T-cell (primary cell): Measurements from ENCODE around the gene EPHA2. TPM values are rescaled to one million over a fixed set of nuclear protein-coding genes. Genes with fewer than 3 reads are reported as not detected.

Experiments used
- ATAC-seq, 4 experiments: fragments of 200-7000 bp in 3 of 4; fragments of 150-1000 bp in 1 of 4; cut with Tn5 transposase; replicated peaks in 1 of 4; 1 replicate in 3 of 4; 2 replicates in 1 of 4; pipeline ENCODE4 v1.10.0; 2021; ENCODE audit warnings: moderate library complexity in 3 of 4, mild to moderate bottlenecking in 2 of 4, moderate number of reproducible peaks in 1 of 4
- CTCF ChIA-PET, 2 donors: fragments of 300-600 bp; sonication (Branson Sonifier 250); formaldehyde crosslinking; loops; one replicate each; lab custom pipeline; 2022; ENCODE audit warnings: antibody characterized with exemption in 2 of 2; lab: Charles Lee
- POLR2A ChIA-PET, 2 donors: fragments of 300-600 bp; sonication (Branson Sonifier 250); formaldehyde crosslinking; loops; one replicate each; lab custom pipeline; 2022; ENCODE audit warnings: antibody characterized with exemption in 2 of 2; lab: Charles Lee
- DNase-seq, 35 experiments: peaks; one replicate each; pipeline versions ENCODE4 v3.0.0 to v3.0.0-alpha.2; 2013 to 2023
- H3K27ac ChIP-seq: one replicate; pipeline ENCODE4 v1.5.1; 2013; ENCODE audit warnings: low read length
- H3K27me3 ChIP-seq, 2 experiments: replicated peaks in 1 of 2; 1 replicate in 1 of 2; 2 replicates in 1 of 2; pipeline versions ENCODE4 v1.6.1 to v1.7.0; 2013; ENCODE audit warnings: low read length in 1 of 2, mixed read lengths in 1 of 2; ENCODE audit not compliant: control insufficient read depth in 2 of 2, insufficient read depth in 2 of 2; ENCODE audit errors: extremely low read depth in 1 of 2
- H3K36me3 ChIP-seq, 2 donors: 1 replicate in 1 of 2; 2 replicates in 1 of 2; pipeline versions ENCODE4 v1.6.1 to v1.7.0; 2013; ENCODE audit warnings: low read length in 1 of 2; ENCODE audit not compliant: control insufficient read depth in 2 of 2, insufficient read depth in 1 of 2; ENCODE audit errors: extremely low read depth in 1 of 2
- H3K4me1 ChIP-seq, 2 experiments: 1 replicate in 1 of 2; 2 replicates in 1 of 2; pipeline versions ENCODE4 v1.6.1 to v1.7.0; 2013; ENCODE audit warnings: low read length in 2 of 2, mixed read lengths in 1 of 2; ENCODE audit not compliant: insufficient read depth in 2 of 2, control insufficient read depth in 1 of 2; ENCODE audit errors: extremely low read depth in 1 of 2
- H3K4me3 ChIP-seq, 2 donors: 1 replicate in 1 of 2; 2 replicates in 1 of 2; pipeline versions ENCODE4 v1.5.1 to v1.7.0; 2013; ENCODE audit warnings: mild to moderate bottlenecking in 2 of 2, low read length in 1 of 2, moderate library complexity in 1 of 2; ENCODE audit not compliant: control insufficient read depth in 1 of 2; ENCODE audit errors: extremely low read depth in 1 of 2
- H3K9me3 ChIP-seq: 2 replicates; pipeline ENCODE4 v1.7.0; 2013
- H3K27ac Mint-ChIP-seq, 2 donors: one replicate each; pipeline ENCODE4 v1.8.0; 2020 to 2021; ENCODE audit warnings: mild to moderate bottlenecking in 2 of 2, mixed read lengths in 2 of 2
- H3K27me3 Mint-ChIP-seq, 2 donors: one replicate each; pipeline ENCODE4 v1.8.0; 2021 to 2022; ENCODE audit warnings: mixed read lengths in 2 of 2
- H3K36me3 Mint-ChIP-seq: one replicate; pipeline ENCODE4 v1.8.0; 2021; ENCODE audit warnings: mixed read lengths
- H3K4me1 Mint-ChIP-seq, 3 donors: one replicate each; pipeline ENCODE4 v1.8.0; 2020 to 2022; ENCODE audit warnings: mixed read lengths in 3 of 3, mild to moderate bottlenecking in 1 of 3
- H3K4me3 Mint-ChIP-seq, 3 donors: one replicate each; pipeline ENCODE4 v1.8.0; 2020 to 2022; ENCODE audit warnings: mild to moderate bottlenecking in 3 of 3, mixed read lengths in 3 of 3, moderate library complexity in 3 of 3
- H3K9me3 Mint-ChIP-seq, 3 donors: one replicate each; pipeline ENCODE4 v1.8.0; 2020 to 2022; ENCODE audit warnings: mixed read lengths in 3 of 3
- WGBS: methylation state at CpG from one replicate; pipeline ENCODE4 v1.1.5; 2013; ENCODE audit warnings: missing lambda C conversion rate; ENCODE audit not compliant: insufficient coverage; 5-methylcytosine and 5-hydroxymethylcytosine counted together
- total RNA-seq, 35 experiments: library from RNA in 6 of 35; stranded (reverse) in 6 of 35; fragments of 120-200 nt in 1 of 35; gene quantifications; one replicate each; pipeline versions ENCODE4 v1.2.1 to v1.2.4 and lab custom pipeline; 2013 to 2026

The EPHA2 gene
- total RNA-seq, 5 donors from 2014 or later (not counting 1 experiment from before 2014, with no cell fraction given), result 0.19 to 0.66 (median 0.41) TPM; not detected in 1

DNA sequence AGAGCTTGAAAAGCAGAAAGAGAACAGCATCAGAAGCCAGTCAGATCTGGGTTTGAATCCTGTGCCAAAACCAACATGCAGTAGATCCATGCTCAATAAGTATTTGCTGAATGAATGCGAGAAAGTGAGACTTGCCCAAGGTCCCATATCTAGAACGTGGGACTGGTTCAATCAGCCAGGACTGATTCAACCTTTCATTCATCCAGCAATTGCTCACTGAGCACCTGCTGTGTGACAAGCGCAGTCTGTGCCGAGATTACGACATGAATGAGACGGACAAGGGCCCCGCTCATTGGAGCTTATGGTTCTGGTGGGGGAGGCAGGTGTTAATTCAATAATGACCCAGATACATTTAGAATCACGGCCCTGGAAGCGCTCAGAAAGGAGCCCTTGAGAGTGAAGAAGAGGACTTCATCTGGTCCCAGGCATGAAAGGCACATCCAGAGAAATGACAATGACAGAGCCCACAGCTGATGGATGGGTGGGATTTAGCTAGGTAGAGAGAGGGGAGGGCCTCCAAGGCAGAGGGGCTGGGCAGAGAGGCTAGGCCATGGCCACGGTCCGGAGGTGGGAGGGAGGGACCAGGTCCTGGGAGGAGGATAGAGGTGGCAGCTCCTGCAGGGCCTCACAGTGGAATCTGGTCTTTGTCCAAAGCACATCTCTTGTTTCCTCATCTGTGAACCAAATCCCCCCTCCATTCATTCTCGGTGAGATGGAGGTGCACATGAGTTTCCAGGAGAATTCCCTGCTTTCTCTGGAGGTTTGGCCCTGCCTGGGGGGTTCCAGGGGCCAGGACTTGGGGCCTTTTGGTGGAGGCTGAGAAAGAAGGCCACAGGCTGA lies 78.2 kb downstream of the EPHA2 start:
- no peaks in the 10 kb centered on the region for H3K9me3 Mint-ChIP-seq
- no peak for ATAC-seq
- POLR2A ChIA-PET, result interaction anchor here in 1 of 2 donors (0.6 kb wide), 1 partner anchor 8 kb away, joined by 3 read pairs; no protein-coding TSS in a partner anchor

DNA sequence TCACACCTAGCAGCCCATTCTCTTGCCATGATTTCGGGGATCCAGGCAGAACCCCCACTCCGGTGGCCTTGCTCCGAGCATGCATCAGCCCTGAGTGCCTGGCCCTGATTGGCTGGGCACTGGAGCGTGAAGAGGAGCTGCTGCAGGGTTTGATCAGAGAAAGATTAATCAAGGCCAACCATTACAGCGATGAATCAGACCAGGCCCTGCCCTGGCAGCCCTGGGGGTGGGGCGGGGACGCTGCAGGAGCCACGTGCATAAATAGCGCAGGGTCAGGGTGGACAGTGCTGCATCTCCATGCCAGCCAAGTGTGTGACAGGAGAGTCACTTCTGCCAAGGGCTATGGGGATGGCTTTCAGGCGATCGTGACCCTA lies 79.0 kb downstream of the EPHA2 start:
- WGBS, result 87% methylated on average over 10 of the region's 11 CpGs
- Histone ChIP-seq H3K27ac (no peak overlapping the region), H3K27me3 (peaks cover 0 to 52% of the 10 kb centered on the region in 2 experiments), H3K4me3 (no peak overlapping the region), H3K9me3 (no peaks in the 10 kb centered on the region), H3K36me3 (no peaks in the 10 kb centered on the region), H3K4me1 (peaks cover 2 to 34% of the 10 kb centered on the region in 2 experiments)
- H3K4me1 Mint-ChIP-seq, result peaks cover 12 to 22% (median 16%) of the 10 kb centered on the region in 3 donors
- DNase-seq (no peak), ATAC-seq (no peak)
- H3K27me3 Mint-ChIP-seq, result peaks cover 10 to 12% of the 10 kb centered on the region in 2 donors
- H3K36me3 Mint-ChIP-seq, result no peaks in the 10 kb centered on the region
- H3K4me3 Mint-ChIP-seq, result no peak overlapping the region
- ChIA-PET CTCF (interaction anchor here (0.6 to 1.3 kb wide), 2 partner anchors 112 to 422 kb away, joined by 3 read pairs; no protein-coding TSS in a partner anchor), POLR2A (no interaction called here)
- no peak overlapping the region for H3K27ac Mint-ChIP-seq
- no peaks in the 10 kb centered on the region for H3K9me3 Mint-ChIP-seq

More for the DNA sequence above, 78.2 kb downstream of the EPHA2 start:
- CTCF ChIA-PET, result interaction anchor here (1.3 to 2.6 kb wide), 4 partner anchors 8 to 166 kb away, joined by 3 to 44 read pairs (median 7); no protein-coding TSS in a partner anchor
- no peak overlapping the region for H3K27ac Mint-ChIP-seq
- WGBS, result 71% methylated on average over 4 of the region's 12 CpGs
- peaks cover 2 to 35% of the 10 kb centered on the region in 2 experiments for H3K4me1 ChIP-seq
- H3K27me3 ChIP-seq, result peaks cover 0 to 49% of the 10 kb centered on the region in 2 experiments
- H3K4me1 Mint-ChIP-seq, result peaks cover 12 to 20% (median 13%) of the 10 kb centered on the region in 3 donors
- no peaks in the 10 kb centered on the region for H3K36me3 Mint-ChIP-seq
- H3K27ac ChIP-seq, result no peak overlapping the region
- H3K27me3 Mint-ChIP-seq, result peaks cover 10 to 12% of the 10 kb centered on the region in 2 donors
- no peaks in the 10 kb centered on the region for H3K9me3 ChIP-seq
- H3K4me3 Mint-ChIP-seq, result no peak overlapping the region
- DNase-seq, result no peak
- no peaks in the 10 kb centered on the region for H3K36me3 ChIP-seq
- no peak overlapping the region for H3K4me3 ChIP-seq

DNA sequence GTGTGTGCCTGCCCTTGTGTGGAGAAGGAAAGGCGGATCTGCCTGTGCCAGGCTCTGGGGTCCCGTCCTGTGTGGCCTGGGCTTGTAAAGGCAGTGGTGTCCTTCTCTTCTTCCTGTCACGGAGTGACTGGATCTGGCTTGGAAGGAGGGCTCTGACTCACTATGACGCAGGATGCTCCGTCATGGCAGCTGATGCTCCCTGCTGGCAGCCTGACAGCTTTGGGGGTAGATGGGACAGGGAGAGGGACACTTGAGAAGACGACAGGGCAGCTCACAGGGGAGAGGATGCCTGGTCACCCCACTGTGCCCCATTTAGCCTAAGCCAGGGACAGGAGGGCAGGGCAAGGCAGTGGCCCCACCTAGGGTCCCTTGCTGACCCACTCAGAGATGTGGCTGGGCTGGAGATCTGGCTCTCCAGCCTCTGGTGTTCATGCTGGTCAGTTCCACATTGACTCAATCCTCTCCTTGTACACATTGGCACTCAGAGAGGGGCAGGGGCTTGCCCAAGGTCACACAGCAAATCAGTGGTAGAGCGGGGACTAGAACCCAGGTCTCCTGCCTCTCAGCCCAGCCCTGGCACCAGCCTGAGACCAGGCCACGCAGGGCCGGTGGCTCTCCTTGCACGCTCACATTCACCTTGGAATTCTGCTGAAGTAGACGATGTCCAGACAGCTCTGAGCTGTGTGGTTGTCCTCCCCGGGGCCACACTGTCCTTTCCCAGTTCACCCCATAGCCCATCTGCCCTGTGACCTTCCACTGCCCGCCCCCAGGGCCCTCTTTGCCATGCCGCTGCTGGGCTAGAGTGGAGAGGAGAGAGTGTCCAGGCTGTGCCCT lies 79.6 kb downstream of the EPHA2 start:
- no peaks in the 10 kb centered on the region for H3K36me3 Mint-ChIP-seq
- H3K4me1 ChIP-seq, result peaks cover 2 to 35% of the 10 kb centered on the region in 2 experiments
- WGBS, result 77% methylated on average over 11 of the region's 14 CpGs
- H3K4me3 Mint-ChIP-seq, result no peak overlapping the region
- peaks cover 12 to 25% (median 17%) of the 10 kb centered on the region in 3 donors for H3K4me1 Mint-ChIP-seq
- H3K9me3 Mint-ChIP-seq, result no peaks in the 10 kb centered on the region
- POLR2A ChIA-PET, result no interaction called here
- DNase-seq (no peak), ATAC-seq (no peak)
- CTCF ChIA-PET, result interaction anchor here in 1 of 2 donors (0.6 kb wide), 1 partner anchor 421 kb away, joined by 3 read pairs; no protein-coding TSS in a partner anchor
- H3K27ac ChIP-seq, result no peak overlapping the region
- H3K9me3 ChIP-seq, result no peaks in the 10 kb centered on the region
- H3K4me3 ChIP-seq, result no peak overlapping the region
- peaks cover 10 to 12% of the 10 kb centered on the region in 2 donors for H3K27me3 Mint-ChIP-seq
- H3K36me3 ChIP-seq, result no peaks in the 10 kb centered on the region
- H3K27ac Mint-ChIP-seq, result no peak overlapping the region
- H3K27me3 ChIP-seq, result peaks cover 0 to 57% of the 10 kb centered on the region in 2 experiments

- ATAC-seq (no peak), DNase-seq (no peak)
- 81% methylated on average over 5 of the region's 11 CpGs for WGBS
- no peak overlapping the region for H3K4me3 ChIP-seq
- Mint-ChIP-seq H3K27me3 (peaks cover 10 to 12% of the 10 kb centered on the region in 2 donors), H3K4me1 (peaks cover 12 to 32% (median 18%) of the 10 kb centered on the region in 3 donors), H3K9me3 (no peaks in the 10 kb centered on the region), H3K4me3 (no peak overlapping the region), H3K36me3 (no peaks in the 10 kb centered on the region), H3K27ac (no peak overlapping the region)
- H3K27me3 ChIP-seq, result peaks cover 0 to 57% of the 10 kb centered on the region in 2 experiments
- H3K4me1 ChIP-seq, result peaks cover 2 to 43% of the 10 kb centered on the region in 2 experiments
- no peak overlapping the region for H3K27ac ChIP-seq
- ChIA-PET CTCF (interaction anchor here in 1 of 2 donors (0.9 kb wide), 1 partner anchor 79 kb away, joined by 11 read pairs; no protein-coding TSS in a partner anchor), POLR2A (interaction anchor here in 1 of 2 donors (0.7 kb wide), 1 partner anchor 73 kb away, joined by 9 read pairs; no protein-coding TSS in a partner anchor)
- H3K9me3 ChIP-seq, result no peaks in the 10 kb centered on the region
- H3K36me3 ChIP-seq, result no peaks in the 10 kb centered on the region
Measured at GRCh38 chr1:16075337-16076030, 80.4 kb downstream of the EPHA2 start.

Other genes starting within 250 kb of the EPHA2 start
- gene ZBTB17, start 180.0 kb downstream of the EPHA2 start, total RNA-seq, result 10 to 100 TPM; 66.6 to 82.6 (median 78.3) TPM
- gene SRARP, start 151.8 kb downstream of the EPHA2 start, total RNA-seq, result not detected
- gene HSPB7, start 138.0 kb downstream of the EPHA2 start, total RNA-seq, result under 1 TPM in 1 of 5 donors, not detected in 4; 0.19 TPM
- gene CLCNKA, start 134.0 kb downstream of the EPHA2 start, total RNA-seq, result not detected
- gene CLCNKB, start 112.3 kb downstream of the EPHA2 start, total RNA-seq, result not detected
- under 1 TPM in 1 of 5 donors, not detected in 4; 0.30 TPM for gene FAM131C, start 82.4 kb downstream of the EPHA2 start, total RNA-seq
- gene ARHGEF19, start 56.6 kb upstream of the EPHA2 start, total RNA-seq, result 10 to 100 TPM in 3 of 5 donors, 1 to 10 TPM in 2; 7.0 to 17.6 (median 12.3) TPM
- gene CPLANE2, start 81.1 kb upstream of the EPHA2 start, total RNA-seq, result 10 to 100 TPM in 3 of 5 donors, 1 to 10 TPM in 2; 6.6 to 13.2 (median 11.3) TPM
- gene FBXO42, start 196.4 kb upstream of the EPHA2 start, total RNA-seq, result 10 to 100 TPM; 20.6 to 23.4 (median 22.5) TPM
- gene SZRD1, start 211.2 kb upstream of the EPHA2 start, total RNA-seq, result 100 to 1,000 TPM in 3 of 5 donors, 10 to 100 TPM in 2; 87.2 to 122 (median 106) TPM